ENCODE data around the gene C19orf18.

The C19orf18 gene

DNA sequence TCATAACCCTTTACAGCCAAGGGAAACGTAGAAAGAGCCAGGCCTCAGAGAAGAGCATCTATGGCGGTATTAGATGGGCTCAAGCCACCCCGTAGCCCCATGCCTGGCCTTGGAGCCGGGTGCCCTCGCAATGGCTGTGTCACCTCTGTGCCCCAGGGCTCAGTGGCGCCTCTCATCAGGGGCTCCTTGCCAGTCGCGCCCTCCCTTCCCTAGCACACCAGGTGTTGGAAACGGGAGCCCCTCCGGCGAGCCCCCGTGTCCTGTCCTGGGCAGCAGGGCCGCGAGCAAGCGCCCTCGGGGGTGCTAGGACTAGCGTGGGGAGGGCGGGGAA, 27.3 kb downstream of the C19orf18 start:
- DNase-seq, result peak; percentile 26

DNA sequence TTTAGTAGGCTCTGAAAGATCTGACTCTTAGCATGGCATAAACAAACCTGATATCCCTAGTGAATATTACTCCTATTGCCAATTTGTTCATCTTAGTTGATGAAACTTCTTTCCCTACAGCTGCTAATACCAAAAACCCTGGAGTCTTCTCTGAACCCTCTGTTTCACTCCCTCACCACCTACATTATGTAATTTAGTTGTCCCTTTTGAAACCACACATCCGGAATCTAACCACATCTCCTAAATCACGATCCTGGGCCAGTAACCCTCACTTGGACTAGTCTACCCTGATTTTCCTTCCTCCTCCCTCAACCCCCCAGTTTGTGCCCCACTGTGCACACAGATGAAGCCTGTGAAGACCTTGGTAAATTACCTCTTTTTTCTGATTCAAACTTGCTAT, 28.0 kb downstream of the C19orf18 start:
- no peak for DNase-seq

DNA sequence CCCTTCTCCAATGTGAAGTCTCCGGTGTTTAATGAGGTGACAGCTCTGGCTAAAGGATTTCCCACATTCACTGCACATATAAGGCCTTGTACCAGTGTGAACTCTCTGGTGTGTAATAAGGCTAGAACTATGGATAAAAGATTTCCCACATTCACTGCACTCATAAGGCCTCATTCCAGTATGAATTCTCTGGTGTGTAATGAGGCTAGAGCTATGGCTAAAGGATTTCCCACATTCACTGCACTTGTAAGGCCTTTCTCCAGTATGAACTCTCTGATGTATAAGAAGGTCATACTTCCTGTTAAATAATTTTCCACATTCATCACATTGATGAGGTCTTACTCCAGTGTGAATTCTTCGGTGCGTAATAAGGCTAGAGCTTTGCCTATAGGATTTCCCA, 32.7 kb downstream of the C19orf18 start:
- DNase-seq, result no peak

DNA sequence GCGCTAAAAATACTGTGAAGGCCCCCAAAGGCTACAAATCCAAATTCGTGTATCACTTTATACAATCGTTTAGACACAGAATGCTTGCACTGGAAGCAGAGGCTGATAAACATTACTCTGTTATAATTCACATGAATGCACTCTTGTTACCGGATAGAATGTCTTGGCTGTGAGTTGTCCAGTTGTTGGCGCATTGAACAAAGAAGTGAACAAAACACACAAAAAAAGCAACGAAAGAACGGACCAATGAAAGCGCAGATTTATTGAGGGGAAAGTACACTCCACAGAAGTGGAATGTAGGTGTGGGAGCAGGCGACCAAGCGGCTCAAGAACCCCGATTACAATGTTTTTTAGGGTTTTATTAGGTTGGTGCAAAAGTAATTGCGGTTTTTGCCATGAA, 38.6 kb downstream of the C19orf18 start:
- DNase-seq, result no peak

DNA sequence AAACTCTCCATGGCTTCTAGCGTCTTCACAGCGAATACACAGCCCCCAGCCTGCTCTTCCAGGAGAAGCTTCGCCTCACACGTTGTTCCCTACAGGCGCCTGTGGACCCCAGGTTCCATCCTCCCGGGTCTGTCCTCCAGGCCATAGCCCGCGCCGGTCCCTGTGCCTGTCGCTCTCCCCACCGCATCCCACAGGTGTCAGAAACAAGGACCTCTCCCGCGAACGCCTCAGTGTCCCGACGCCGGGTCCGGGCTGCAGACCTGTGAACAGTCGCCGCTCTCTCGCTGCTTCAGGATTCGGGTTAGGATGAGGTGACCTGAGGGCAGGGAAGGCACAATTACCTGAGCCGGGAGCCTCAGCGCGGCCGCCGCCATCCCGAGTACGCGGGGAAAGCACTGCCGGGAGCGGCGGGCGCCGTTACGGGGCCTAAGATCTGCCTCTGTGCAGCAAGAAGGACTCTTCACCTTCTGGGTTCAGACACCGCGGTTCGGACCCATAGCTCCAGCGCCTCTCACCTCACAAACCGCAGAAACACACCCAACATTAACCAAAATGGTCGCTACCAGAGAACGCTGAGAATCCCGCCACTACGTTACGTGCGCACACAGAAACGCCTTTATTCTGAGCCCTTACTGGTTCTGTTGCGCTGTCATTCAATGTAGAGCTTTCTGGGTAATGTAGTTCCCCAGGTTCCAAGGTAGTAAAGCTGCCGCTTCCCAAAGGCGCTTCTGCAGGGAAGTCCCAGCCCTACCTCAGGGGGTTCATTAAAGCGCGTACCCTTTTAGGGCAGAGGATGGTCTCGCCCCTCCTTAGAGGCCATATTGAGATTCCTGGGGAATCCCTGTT, 39.3 kb downstream of the C19orf18 start, which contains the start of gene ZNF418:
Gene ZNF418, minus strand, starts transcription at position 583 of the 846 bp plus-strand sequence. CDS start 1,580 bp downstream, outside the sequence.
- peak; percentile 45 for DNase-seq

DNA sequence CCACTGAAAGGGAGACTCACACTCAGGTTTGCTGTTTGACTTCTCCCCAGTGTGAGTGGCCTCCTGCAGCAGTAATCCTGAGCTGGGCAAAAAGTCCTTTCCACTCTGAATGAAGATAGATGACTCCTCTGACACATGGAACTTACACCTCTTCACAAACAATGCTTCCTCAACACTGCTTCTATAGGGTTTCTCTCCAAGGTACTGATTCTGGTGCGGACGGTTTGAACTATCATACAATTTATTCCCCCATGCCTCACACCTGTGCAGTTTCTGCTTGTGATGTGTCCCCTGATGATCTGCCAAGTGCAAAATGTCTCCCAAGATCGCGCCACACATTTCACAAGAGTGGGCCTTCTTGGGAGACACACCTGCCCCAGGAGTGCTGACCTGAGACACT, 46.7 kb downstream of the C19orf18 start:
- DNase-seq, result no peak

DNA sequence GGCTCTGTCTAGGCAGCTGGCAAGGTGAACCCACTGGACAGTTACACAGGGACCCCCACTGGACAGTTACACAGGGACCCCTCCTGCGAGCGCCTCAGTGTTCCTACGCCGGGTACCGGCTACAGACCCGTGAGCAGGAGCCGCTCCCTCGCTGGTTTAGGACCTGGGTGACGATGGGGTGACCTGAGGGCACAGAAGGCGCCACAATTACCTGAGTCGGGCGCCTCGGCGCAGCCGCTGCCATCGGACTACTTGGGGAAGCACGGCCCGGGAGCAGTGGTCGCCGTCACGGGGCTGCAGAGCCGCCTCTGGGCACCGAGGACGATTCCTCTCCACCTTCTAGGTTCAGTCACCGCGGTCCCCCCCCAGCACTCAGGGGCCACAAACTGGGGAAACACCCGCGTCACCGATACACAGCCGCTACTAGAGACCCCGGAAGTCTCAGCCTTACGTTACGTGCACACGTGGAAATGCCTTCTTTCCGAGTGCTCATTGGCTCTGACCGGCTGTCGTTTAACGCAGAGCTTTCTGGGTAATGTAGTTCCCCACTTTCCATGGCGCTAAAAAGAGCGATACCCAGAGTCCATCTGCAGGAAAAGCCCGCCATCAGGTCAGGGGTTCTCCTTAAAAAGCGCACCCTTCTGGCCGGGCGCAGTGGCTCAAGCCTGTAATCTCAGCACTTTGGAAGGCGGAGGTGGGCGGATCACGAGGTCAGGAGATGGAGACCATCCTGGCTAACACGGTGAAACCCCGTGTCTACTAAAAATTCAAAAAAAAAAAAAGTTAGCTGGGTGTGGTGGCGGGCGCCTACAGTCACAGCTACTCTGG, 58.0 kb downstream of the C19orf18 start, which contains the start of gene ZNF417:
Gene ZNF417, minus strand, starts transcription at position 425 of the 828 bp plus-strand sequence. Its CDS starts 181 bp downstream, at position 244.
- peak; percentile 84 for DNase-seq

DNA sequence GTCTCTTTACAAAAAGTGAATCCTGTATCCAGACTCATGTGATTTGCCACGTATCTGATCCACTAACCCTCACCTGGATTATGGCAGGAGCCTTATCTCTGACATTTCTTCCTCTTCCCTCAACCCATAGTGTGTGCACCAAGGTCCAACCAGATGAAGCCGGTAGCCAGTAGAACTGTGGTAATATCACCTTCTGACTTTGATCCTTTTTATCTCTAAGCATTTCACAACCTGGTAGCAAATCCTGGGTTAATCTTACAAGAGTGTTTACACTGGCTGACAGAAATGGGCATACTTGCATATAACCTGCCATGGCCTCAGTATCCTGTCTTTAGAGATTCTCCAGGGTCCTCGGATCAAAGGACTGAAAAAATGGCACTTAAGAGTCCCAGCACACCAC, 59.8 kb downstream of the C19orf18 start:
- DNase-seq, result no peak

Data from stimulated activated CD8-positive, alpha-beta memory T cell treated with anti-CD3 and anti-CD28 coated beads, Interleukin-4, amount 100 ng/mL, for 48 hours (primary cell).